Measurements from ENCODE around the gene GALNT2.

Gene GALNT2

GRCh38 chr1:230071316-230071715 lies 4.3 kb downstream of the GALNT2 start:
- DNase-seq (ENCODE audit: low spot score) = no peak

DNA sequence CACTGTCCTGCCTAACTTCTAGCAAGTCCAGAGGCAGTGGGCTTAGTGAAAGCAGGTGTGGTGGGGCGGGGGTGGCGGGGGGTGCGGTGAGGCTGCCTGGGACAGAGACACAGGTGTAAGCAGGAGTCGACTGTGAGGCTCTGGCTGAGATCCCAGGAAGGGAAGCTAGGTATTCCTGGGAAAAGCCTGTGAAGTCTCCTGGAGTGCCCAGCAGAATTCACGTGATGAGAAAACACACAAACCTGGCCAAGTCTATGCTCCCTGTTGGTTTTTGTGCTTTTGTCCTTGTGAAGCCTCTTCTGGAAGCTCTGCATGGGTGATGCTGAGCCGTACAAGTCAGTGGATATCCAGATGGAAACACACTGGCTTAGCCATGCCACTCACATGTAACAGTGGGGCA lies 5.3 kb downstream of the GALNT2 start:
- DNase-seq (ENCODE audit: low spot score) = no peak

DNA sequence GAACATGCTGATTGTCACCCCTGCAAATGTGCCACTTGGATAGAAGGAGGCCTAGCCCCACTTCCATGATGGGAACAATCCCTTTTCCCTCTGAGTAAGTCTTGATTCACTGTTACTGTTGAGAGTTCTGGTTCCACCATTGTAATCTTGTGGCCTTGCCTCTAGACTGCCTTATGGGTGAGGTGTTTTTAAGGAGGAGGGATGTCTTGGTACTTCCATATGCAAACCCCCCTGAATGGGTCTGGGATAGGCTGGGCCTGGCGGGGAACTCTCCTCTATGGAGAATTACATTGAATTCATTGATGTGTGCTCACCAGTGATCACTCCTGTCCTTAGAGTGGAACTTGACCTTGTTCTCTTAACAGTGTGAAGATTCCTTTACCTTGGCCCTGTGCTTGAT lies 5.8 kb downstream of the GALNT2 start:
- no peak for DNase-seq (ENCODE audit: low spot score)

GRCh38 chr1:230073371-230074035 lies 6.5 kb downstream of the GALNT2 start:
- peak; percentile 80 for DNase-seq (ENCODE audit: low spot score)

- no peak for DNase-seq (ENCODE audit: low spot score)
Measured at GRCh38 chr1:230074270-230074669, 7.2 kb downstream of the GALNT2 start.

DNA sequence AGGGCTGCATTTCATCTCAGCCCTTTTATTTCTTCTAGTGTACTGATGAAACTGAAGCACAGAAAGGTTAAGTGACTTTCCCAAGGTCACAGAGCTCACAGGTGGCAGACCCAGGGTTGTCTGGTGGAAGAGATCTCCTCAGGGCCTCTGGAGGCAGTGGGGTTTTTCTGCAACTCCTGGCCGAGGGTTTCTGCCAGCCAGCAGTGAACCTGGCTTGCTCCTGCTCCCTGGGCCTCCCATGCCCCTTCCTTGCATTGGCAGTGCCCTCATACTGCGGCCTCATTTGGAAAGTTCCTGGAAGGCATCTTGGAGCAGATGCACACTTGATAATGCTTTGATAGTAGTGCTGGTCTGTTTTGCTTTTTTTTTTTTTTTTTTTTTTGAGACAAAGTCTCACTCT lies 7.7 kb downstream of the GALNT2 start:
- DNase-seq (ENCODE audit: low spot score) = no peak

DNA sequence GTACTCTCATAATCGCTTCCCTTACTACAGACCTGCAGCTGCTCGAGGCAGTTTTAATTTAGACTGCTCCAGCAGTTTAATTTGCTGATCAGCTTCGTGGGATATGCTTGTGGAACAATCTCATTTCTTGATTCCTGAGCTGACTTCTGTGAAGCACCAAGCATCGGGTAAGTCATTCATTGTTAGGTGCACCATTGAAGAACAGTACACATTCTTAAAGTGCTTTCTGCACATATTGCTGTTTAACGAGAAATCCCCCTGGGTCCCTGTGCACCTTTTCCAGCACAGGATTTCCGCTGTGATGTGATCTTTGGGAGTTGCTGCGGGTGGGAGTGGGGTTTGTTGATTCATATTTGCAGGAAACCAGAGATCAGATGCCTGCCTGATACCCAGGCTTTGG lies 9.1 kb downstream of the GALNT2 start:
- DNase-seq (ENCODE audit: low spot score) = no peak

GRCh38 chr1:230077011-230077410 lies 10.0 kb downstream of the GALNT2 start:
- no peak for DNase-seq (ENCODE audit: low spot score)

GRCh38 chr1:230077436-230078213 lies 10.6 kb downstream of the GALNT2 start:
- no peak for DNase-seq (ENCODE audit: low spot score)

DNA sequence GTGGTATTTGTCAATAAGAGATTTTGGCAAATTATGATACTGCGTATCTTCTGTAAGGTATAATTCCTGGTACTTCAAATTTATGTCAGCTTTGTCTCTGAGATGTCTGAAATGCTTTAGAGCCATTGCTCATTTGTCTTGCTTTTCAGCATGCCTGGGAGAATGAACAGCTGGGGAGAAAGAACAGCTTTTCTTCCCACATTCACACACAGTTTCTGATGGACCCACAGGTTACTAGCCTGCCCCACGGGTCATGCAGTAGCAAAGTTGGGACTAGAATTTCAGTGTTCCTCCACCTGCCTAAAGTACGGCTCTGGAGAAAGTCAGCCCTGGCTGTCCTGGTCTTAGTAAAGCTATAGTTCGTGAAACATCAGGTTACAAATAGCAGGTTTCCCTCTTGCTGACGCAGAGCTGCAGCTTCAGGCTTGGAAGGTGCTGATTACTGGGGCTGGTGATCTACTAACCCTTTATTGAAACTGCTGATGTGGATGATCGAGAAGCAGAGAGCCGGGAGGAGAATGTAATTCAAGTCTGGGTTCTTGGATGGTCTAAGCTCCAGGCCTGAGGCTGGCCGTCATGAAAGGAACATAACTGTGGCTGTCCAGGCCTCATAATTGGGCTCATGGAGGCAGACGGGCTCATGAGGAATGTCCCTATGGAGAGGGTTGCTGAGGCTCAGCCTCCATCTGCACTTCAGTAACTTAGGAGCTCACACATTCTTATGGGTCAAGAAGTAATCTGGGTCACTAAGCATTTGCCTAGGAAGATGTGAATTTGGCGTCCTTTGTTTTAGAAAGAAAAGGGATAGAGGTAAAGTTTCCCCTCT lies 12.4 kb downstream of the GALNT2 start:
- DNase-seq (ENCODE audit: low spot score) = no peak

- no peak for DNase-seq (ENCODE audit: low spot score)
Measured at GRCh38 chr1:230080822-230081221, 13.8 kb downstream of the GALNT2 start.

GRCh38 chr1:230081751-230082150 lies 14.7 kb downstream of the GALNT2 start:
- no peak for DNase-seq (ENCODE audit: low spot score)

DNA sequence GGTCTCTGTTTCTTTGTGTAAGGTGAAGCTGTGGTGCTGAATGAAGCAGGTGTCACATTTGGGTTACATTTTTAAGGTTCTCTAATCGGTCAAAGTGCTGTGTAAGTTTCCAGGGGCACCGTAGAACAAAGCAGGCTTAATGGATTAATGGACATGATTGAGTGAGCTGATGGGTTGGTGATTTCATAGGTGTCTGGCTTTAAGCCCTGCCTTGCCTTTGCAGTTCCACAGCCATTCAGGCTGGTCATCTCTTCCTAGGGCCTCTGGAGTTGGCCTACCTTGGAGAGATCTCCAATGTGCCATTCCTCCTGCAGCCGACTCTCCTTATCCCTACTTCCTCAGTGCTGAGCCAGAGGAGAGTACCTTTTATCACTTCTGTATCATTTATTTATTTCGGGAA lies 15.2 kb downstream of the GALNT2 start:
- no peak for DNase-seq (ENCODE audit: low spot score)

DNA sequence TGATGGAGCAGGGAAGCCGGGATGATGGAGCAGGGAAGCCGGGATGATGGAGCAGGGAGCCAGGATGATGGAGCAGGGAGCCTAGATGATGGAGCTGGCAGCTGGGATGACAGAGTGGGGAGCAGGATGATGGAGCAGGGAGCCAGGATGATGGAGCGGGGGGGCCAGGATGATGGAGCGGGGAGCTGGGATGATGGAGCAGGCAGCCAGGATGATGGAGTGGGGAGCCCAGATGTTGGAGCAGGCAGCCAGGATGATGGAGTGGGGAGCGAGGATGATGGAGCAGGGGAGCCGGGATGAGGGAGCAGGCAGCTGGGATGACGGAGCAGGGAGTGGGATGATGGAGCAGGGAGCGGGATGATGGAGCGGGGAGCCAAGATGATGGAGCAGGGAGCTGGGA lies 16.0 kb downstream of the GALNT2 start:
- no peak for DNase-seq (ENCODE audit: low spot score)

DNA sequence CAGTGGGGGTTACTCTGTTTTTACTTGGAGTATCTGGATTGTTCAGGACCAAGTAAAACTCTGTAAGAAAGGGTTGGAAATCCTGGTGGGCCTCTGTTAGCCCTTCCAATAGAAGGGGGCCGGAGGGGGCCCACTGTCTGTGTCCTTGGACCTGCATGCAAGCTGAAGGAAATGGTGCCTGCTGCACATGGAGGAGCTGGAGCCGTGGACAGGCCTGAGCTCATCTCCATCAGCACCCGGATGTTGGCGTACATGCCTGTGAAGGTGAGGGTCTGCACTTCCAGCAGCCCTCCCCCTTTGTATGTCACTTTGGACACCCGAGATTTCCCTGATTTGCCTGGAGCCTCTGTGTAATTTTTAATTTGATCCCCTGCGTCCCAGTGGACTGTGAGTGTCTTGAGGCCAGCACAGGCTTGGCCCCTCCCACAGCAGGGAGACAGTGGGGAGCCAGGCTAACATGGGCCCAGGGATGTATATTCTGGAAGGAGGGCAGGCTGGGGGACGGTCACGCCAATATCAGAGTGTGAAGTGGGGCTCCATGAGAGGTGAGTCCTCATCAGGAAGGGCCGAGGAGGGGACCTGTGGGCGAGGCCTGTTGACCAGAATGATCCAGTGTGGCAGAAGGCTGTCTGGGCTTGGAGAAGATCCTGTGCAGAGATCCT lies 16.8 kb downstream of the GALNT2 start:
- DNase-seq (ENCODE audit: low spot score) = no peak

GRCh38 chr1:230084408-230085177 lies 17.6 kb downstream of the GALNT2 start:
- peak; percentile 68 for DNase-seq (ENCODE audit: low spot score)

DNA sequence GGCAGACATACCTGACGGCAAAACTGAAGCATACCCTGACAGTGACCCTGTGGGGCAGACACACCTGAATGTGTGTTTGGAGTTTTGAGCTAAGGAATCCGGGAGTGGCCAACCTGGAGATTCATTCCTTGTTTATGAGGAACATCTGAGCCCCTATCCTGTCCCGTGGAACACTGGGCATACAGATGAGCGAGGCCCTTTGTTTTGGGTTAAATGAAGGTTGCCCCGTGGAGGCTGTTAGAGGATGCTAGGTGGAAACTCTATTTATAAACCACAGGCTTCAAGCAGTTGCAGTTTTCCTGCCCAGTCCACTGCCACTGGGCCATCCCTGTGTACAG lies 18.1 kb downstream of the GALNT2 start:
- no peak for DNase-seq (ENCODE audit: low spot score)

GRCh38 chr1:230086151-230086550 lies 19.1 kb downstream of the GALNT2 start:
- no peak for DNase-seq (ENCODE audit: low spot score)

DNA sequence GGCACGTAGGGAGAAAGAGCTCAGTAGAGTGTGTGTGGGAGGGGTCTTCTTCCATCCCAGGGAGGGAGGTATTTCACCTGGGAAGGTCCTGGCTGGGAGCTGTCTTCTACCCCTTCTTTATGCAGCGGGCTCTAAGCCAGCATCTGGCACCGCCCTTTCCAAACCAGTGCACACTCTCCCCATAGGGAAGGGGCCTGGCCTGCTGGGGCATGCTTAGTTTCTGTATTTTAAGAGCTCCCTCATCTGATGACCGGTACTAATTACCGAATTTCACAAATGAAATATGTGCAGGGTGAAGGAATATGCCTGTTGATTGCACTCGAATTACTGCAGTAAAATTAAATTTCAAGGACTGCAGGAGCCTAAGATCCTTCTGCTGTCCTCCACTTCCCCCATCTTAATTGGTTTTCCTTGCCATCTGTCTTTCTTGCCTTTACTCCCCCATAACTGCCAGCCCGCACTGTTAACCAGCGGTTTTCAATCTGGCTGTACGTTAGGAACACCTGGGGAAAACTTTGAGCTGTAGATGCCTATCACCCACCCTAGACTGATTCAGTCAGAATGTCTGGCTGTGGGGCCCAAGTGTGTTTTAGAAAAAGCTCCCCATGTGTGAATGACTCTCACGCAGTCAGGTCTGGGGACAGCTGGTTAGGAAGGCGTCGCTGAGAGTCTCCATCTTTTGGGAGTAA lies 20.1 kb downstream of the GALNT2 start:
- no peak for DNase-seq (ENCODE audit: low spot score)

- no peak for DNase-seq (ENCODE audit: low spot score)
Measured at GRCh38 chr1:230087717-230088105, 20.7 kb downstream of the GALNT2 start.

GRCh38 chr1:230090194-230090711 lies 23.2 kb downstream of the GALNT2 start:
- DNase-seq (ENCODE audit: low spot score) = no peak

Measured in Ammon's horn (tissue), 1 donor.